Measurements from ENCODE around the gene TK2. TPM values are rescaled to one million over a fixed set of nuclear protein-coding genes. Genes with fewer than 3 reads are reported as not detected.

Gene TK2
- total and polyA plus RNA-seq, 2 experiments from 2014 or later = 1.8 to 4.2 TPM

DNA sequence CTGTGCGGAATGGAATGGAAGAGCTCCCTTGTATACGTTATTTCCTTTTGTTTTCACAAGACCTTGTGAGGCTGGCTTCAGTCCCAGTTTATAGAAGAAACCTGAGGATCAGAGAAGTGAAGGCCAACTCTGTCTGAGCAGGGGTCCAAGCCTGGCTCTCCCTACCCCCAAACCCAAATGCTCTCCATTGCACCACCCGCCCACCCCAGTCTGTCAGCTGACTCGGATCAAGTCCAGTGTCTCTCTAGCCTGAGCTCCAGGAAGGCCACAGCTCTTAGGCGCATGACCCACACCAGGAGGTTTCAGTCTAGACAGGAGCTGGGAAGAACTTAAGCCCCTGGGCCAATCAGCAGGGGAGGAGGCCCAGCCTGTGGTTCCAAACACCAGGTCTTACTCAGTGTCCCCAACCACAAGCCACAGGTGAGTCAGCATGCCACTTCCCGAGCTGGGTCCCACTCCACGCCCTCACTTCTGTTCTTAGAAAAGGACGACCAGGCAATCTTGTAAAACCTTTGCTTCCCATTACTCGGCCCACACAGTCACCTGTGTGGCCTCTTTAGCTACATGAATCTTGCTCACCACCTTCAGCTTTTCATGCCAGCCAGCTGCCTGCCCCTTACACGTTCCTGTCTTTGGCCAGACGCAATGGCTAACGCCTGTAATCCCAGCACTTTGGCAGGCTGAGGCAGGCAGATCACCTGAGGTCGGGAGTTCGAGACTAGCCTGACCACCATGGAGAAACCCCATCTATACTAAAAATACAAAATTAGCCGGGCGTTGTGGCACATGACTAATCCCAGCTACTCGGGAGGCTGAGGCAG is 27.8 kb downstream of the TK2 start (continued):
- no peak for TF ChIP-seq ZNF462 (CRISPR knock-in tag; IDR thresholded peaks at IDR 0.05)
- TF ChIP-seq, protein P1, sequence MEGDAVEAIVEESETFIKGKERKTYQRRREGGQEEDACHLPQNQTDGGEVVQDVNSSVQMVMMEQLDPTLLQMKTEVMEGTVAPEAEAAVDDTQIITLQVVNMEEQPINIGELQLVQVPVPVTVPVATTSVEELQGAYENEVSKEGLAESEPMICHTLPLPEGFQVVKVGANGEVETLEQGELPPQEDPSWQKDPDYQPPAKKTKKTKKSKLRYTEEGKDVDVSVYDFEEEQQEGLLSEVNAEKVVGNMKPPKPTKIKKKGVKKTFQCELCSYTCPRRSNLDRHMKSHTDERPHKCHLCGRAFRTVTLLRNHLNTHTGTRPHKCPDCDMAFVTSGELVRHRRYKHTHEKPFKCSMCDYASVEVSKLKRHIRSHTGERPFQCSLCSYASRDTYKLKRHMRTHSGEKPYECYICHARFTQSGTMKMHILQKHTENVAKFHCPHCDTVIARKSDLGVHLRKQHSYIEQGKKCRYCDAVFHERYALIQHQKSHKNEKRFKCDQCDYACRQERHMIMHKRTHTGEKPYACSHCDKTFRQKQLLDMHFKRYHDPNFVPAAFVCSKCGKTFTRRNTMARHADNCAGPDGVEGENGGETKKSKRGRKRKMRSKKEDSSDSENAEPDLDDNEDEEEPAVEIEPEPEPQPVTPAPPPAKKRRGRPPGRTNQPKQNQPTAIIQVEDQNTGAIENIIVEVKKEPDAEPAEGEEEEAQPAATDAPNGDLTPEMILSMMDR (conservative IDR thresholded peaks at IDR 0.05; ENCODE audit: low read depth in 2 of 2) = no peak
- no peak for TF ChIP-seq EZH2 (IDR thresholded peaks at IDR 0.05; ENCODE audit: low read depth, unreplicated experiment)

GRCh38 chr16:66521252-66521713 is 28.6 kb downstream of the TK2 start:
- Mint-ChIP-seq H3K4me1 (peaks cover 12% of the 10 kb centered on the region), H3K9me3 (no peaks in the 10 kb centered on the region), H3K4me3 (no peak overlapping the region), H3K27ac (no peak overlapping the region), H3K27me3 (ENCODE audit: insufficient read depth, low read depth, poor library complexity) (peaks cover 6% of the 10 kb centered on the region), H3K36me3 (ENCODE audit: low read depth) (peaks cover 5% of the 10 kb centered on the region; the same call in 2 of the 3 replicates)
- H3K4me3 ChIP-seq = no peak overlapping the region
- no peak overlapping the region for H2AFZ ChIP-seq
- no peaks in the 10 kb centered on the region for H3K27me3 ChIP-seq (ENCODE audit: insufficient read depth)
- no peaks in the 10 kb centered on the region for H3K4me1 ChIP-seq (ENCODE audit: insufficient read depth)
- H3K4me2 ChIP-seq = no peak overlapping the region
- no peaks in the 10 kb centered on the region; the same call in 1 of the 2 replicates for H4K20me1 ChIP-seq (replicated peaks; ENCODE audit: insufficient read depth)
- no peaks in the 10 kb centered on the region for H3K36me3 ChIP-seq (ENCODE audit: insufficient read depth)
- DNase-seq (ENCODE audit: low spot score) (no peak), ATAC-seq (no peak)
- H3K9me2 ChIP-seq (ENCODE audit: insufficient read depth) = no peaks in the 10 kb centered on the region
- H3K79me2 ChIP-seq (replicated peaks; ENCODE audit: insufficient read depth) = no peaks in the 10 kb centered on the region
- no peaks in the 10 kb centered on the region for H3F3A ChIP-seq (replicated peaks; ENCODE audit: low read depth)
- H3K27ac ChIP-seq (ENCODE audit: low read depth) = no peak overlapping the region
- TF ChIP-seq ZNF462 (CRISPR knock-in tag; IDR thresholded peaks at IDR 0.05) (no peak), NANOG (IDR thresholded peaks at IDR 0.05; ENCODE audit: borderline replicate concordance) (no peak)

Data from GM23338 (cell line).